Activated CD8-positive, alpha-beta T cell treated with anti-CD3 and anti-CD28 coated beads for 36 hours (primary cell): Measurements from ENCODE around the gene CACNA1E. TPM values are rescaled to one million over a fixed set of nuclear protein-coding genes. Genes with fewer than 3 reads are reported as not detected.

Experiments
- ATAC-seq: fragments of 200-7000 bp; cut with Tn5 transposase; one replicate; pipeline ENCODE4 v1.10.0; 2021; ENCODE audit warnings: mild to moderate bottlenecking, moderate library complexity
- CTCF ChIA-PET: fragments of 350-600 bp; sonication (Branson Sonifier 250); formaldehyde crosslinking; loops from one replicate; lab custom pipeline; 2021; ENCODE audit warnings: antibody characterized with exemption; lab: Charles Lee
- POLR2A ChIA-PET: fragments of 350-600 bp; sonication (Branson Sonifier 250); formaldehyde crosslinking; loops from one replicate; lab custom pipeline; 2021; ENCODE audit warnings: antibody characterized with exemption; lab: Charles Lee
- DNase-seq: peaks from one replicate; pipeline ENCODE4 v3.0.0-alpha.2; 2020
- H3K27ac Mint-ChIP-seq: one replicate; pipeline ENCODE4 v1.8.0; 2021; ENCODE audit warnings: mild to moderate bottlenecking, mixed read lengths
- H3K27me3 Mint-ChIP-seq: one replicate; pipeline ENCODE4 v1.8.0; 2021; ENCODE audit warnings: mixed read lengths
- H3K36me3 Mint-ChIP-seq: one replicate; pipeline ENCODE4 v1.8.0; 2021; ENCODE audit warnings: low read depth, mixed read lengths
- H3K4me1 Mint-ChIP-seq: one replicate; pipeline ENCODE4 v1.8.0; 2021; ENCODE audit warnings: low read depth, mixed read lengths
- H3K4me3 Mint-ChIP-seq: one replicate; pipeline ENCODE4 v1.8.0; 2021; ENCODE audit warnings: mild to moderate bottlenecking, moderate library complexity, mixed read lengths
- H3K9me3 Mint-ChIP-seq: one replicate; pipeline ENCODE4 v1.8.0; 2021; ENCODE audit warnings: mixed read lengths
- intact Hi-C: fragments of 100-400 bp; cut with micrococcal nuclease; formaldehyde crosslinking; loops from one replicate; pipeline ENCODE4 v1.10.0; 2022
- total RNA-seq, 2 experiments: library from RNA; stranded (reverse); gene quantifications; one replicate each; pipeline ENCODE4 v1.2.3, GENCODE V29; 2021
- TF ChIP-seq, protein P1 (sequence below): fragments of 200-600 bp; IDR thresholded peaks from one replicate; pipeline ENCODE4 v1.8.0; 2022; ENCODE audit warnings: antibody characterized with exemption, mild to moderate bottlenecking

CACNA1E gene
- total RNA-seq, 2 experiments from 2014 or later, result not detected

DNA sequence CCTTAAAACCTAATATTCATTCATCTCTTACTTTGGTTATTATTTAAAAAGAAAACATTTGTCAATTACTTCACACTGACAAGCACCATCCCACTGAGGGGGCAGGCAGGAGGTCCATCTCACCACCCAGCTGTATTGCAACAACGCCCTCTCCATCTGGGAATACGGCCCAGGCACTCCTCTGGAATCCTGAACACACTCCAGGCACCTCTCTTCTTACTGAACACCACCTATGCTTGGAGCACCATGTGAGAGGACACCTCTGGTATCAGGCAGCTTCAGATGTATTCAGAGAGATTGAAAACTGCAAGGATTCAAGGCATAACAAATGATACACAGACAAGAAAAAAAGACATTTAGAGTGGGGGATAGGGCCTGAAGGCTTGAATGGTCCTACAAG lies 147.1 kb downstream of the CACNA1E start:
- Mint-ChIP-seq H3K4me1 (no peaks in the 10 kb centered on the region), H3K36me3 (no peaks in the 10 kb centered on the region), H3K4me3 (no peak overlapping the region), H3K27ac (no peak overlapping the region), H3K27me3 (peaks cover 13% of the 10 kb centered on the region), H3K9me3 (no peaks in the 10 kb centered on the region)
- no peak for ATAC-seq
- TF ChIP-seq, protein P1, sequence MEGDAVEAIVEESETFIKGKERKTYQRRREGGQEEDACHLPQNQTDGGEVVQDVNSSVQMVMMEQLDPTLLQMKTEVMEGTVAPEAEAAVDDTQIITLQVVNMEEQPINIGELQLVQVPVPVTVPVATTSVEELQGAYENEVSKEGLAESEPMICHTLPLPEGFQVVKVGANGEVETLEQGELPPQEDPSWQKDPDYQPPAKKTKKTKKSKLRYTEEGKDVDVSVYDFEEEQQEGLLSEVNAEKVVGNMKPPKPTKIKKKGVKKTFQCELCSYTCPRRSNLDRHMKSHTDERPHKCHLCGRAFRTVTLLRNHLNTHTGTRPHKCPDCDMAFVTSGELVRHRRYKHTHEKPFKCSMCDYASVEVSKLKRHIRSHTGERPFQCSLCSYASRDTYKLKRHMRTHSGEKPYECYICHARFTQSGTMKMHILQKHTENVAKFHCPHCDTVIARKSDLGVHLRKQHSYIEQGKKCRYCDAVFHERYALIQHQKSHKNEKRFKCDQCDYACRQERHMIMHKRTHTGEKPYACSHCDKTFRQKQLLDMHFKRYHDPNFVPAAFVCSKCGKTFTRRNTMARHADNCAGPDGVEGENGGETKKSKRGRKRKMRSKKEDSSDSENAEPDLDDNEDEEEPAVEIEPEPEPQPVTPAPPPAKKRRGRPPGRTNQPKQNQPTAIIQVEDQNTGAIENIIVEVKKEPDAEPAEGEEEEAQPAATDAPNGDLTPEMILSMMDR, result no peak
- no peak for DNase-seq
- ChIA-PET CTCF (no interaction called here), POLR2A (no interaction called here)
- intact Hi-C loops, result no loop called here

DNA sequence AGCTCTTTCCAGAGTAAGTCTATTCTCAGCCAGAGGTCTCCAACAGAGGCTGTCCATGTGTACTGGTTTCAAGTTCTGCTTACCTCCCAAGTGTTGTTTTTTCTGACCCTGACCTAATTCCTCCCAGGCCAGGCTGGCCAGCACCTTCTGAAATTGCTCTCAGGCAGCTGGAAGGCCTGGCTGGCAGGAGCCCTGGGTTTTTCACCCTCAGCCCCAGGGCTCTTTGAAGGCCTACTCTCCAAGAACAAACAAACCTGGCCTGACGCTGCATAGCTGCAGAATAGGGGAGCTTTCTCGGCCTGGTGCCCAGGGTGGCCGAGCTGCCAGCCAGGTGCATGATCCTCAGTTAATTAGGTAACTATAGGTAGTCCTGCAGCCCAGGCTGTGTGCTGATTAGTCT lies 147.5 kb downstream of the CACNA1E start:
- intact Hi-C loops, result no loop called here

DNA sequence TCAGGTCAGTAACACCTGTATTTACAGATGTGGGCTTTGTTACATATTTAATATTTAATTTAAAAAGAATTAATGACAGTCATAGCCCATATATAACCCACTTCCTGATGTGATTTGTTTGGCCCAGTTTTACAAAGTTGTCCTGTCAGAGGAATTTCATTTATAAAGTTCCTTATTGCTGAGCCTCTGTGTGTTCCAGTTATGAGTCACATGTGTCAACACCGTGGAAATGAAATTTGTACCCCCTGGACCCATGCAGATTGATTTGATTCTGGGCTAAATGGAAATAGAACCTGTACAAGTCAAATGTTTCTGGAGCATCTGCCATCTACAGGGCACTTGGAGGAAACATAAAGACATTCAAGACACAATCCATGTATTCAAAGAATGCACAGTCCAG lies 149.2 kb downstream of the CACNA1E start:
- ChIA-PET CTCF (no interaction called here), POLR2A (no interaction called here)
- Mint-ChIP-seq H3K27me3 (peaks cover 10% of the 10 kb centered on the region), H3K27ac (no peak overlapping the region), H3K4me1 (no peaks in the 10 kb centered on the region), H3K4me3 (no peak overlapping the region), H3K36me3 (no peaks in the 10 kb centered on the region), H3K9me3 (no peaks in the 10 kb centered on the region)
- intact Hi-C loops, result no loop called here
- ATAC-seq (no peak), DNase-seq (no peak)
- TF ChIP-seq, protein P1, result no peak

More for the DNA sequence above, 147.5 kb downstream of the CACNA1E start:
- no peaks in the 10 kb centered on the region for H3K36me3 Mint-ChIP-seq
- DNase-seq, result no peak
- POLR2A ChIA-PET, result no interaction called here
- ATAC-seq, result no peak
- CTCF ChIA-PET, result no interaction called here
- H3K27me3 Mint-ChIP-seq, result peaks cover 12% of the 10 kb centered on the region
- H3K4me1 Mint-ChIP-seq, result no peaks in the 10 kb centered on the region
- no peak overlapping the region for H3K4me3 Mint-ChIP-seq
- H3K27ac Mint-ChIP-seq, result no peak overlapping the region
- TF ChIP-seq, protein P1, result no peak
- no peaks in the 10 kb centered on the region for H3K9me3 Mint-ChIP-seq

DNA sequence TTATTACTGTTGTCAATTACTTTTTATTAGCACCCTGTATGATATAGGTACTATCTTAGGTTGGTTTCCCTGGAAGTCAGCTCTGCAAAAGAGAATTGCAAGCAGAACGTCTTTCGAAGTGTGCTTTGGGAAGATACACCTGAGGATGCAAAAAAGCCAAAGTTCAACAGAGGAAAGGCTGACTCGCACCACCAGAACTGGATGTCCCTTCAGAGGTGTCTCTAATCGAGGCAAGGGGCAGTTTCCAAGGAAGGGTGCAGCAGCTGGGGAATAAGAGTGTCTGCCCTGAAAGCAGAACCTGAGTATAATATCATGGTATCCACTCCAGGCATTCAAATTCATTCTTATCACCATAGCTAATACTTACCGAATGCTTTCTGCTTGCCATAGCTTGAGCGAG lies 149.6 kb downstream of the CACNA1E start:
- TF ChIP-seq, protein P1, result no peak
- no peaks in the 10 kb centered on the region for H3K36me3 Mint-ChIP-seq
- H3K27me3 Mint-ChIP-seq, result peaks cover 13% of the 10 kb centered on the region
- DNase-seq, result no peak
- intact Hi-C loops, result no loop called here
- POLR2A ChIA-PET, result no interaction called here
- CTCF ChIA-PET, result no interaction called here
- H3K4me1 Mint-ChIP-seq, result no peaks in the 10 kb centered on the region
- no peak overlapping the region for H3K27ac Mint-ChIP-seq
- no peak for ATAC-seq
- no peak overlapping the region for H3K4me3 Mint-ChIP-seq
- no peaks in the 10 kb centered on the region for H3K9me3 Mint-ChIP-seq

DNA sequence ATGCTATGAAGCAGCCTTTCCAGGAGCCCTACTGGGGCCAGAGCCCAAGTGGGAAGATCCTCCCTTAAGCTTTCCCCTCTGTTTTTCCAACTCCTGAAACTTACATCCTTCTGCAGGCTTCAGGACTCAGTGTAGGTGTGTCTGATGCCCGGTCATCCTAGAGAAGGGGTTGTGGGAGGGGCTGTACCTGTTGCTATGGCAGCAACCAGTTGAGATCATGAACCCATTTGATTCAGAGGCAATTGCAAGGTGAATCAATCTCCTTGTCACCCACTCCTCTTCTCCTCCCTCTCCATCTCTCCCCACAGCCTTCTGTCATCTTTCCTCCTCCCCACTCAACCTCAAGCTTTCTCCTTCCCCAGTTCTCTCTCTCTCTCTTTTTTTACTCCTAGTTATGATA lies 151.8 kb downstream of the CACNA1E start:
- DNase-seq, result no peak
- intact Hi-C loops, result no loop called here

More for the DNA sequence above, 151.8 kb downstream of the CACNA1E start:
- TF ChIP-seq, protein P1, result no peak
- Mint-ChIP-seq H3K27me3 (peaks cover 11% of the 10 kb centered on the region), H3K9me3 (no peaks in the 10 kb centered on the region), H3K36me3 (no peaks in the 10 kb centered on the region), H3K4me1 (no peaks in the 10 kb centered on the region), H3K4me3 (no peak overlapping the region), H3K27ac (no peak overlapping the region)
- no peak for ATAC-seq
- ChIA-PET POLR2A (no interaction called here), CTCF (no interaction called here)
